ENCODE data around the gene CYP1A2.

DNA sequence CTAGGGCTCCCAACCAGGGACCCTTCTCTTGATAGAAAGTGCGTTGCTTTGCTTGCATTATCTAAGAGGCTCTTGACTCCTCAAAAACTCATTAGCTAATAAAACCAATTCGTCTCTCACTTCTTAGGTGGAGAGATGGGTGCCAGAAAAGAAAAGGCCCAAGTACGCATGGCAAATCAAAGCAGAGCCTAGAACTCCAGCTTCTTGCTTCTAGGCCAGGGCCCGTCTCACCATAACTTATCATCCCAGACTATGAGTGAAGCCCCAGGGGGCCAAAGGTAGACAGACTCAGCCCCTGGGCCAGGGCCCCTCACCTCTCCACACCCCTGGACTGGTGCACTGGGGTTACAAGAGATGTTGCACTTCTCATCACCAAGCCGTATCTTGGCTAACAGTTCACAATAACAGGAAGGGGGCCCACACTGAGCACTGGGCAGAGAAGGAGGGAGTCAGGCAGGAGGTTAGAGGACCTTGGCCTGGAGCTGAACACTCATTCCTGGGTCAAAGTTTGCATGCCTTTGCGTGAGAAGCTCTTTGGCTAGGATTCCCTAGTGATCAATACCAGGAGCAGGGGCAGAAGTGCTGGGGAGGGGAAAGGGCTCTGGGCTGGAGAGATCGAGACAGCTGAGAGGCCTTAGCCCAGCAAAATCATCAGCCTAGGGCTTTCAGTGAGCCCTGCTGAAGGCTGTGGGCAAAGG lies 17.9 kb upstream of the CYP1A2 start:
- TF ChIP-seq, protein P1, sequence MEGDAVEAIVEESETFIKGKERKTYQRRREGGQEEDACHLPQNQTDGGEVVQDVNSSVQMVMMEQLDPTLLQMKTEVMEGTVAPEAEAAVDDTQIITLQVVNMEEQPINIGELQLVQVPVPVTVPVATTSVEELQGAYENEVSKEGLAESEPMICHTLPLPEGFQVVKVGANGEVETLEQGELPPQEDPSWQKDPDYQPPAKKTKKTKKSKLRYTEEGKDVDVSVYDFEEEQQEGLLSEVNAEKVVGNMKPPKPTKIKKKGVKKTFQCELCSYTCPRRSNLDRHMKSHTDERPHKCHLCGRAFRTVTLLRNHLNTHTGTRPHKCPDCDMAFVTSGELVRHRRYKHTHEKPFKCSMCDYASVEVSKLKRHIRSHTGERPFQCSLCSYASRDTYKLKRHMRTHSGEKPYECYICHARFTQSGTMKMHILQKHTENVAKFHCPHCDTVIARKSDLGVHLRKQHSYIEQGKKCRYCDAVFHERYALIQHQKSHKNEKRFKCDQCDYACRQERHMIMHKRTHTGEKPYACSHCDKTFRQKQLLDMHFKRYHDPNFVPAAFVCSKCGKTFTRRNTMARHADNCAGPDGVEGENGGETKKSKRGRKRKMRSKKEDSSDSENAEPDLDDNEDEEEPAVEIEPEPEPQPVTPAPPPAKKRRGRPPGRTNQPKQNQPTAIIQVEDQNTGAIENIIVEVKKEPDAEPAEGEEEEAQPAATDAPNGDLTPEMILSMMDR (conservative IDR thresholded peaks at IDR 0.05; ENCODE audit: low read length): no peak
- TF ChIP-seq EZH2phosphoT487 (IDR thresholded peaks at IDR 0.05; ENCODE audit: borderline replicate concordance, low read depth, low read length): no peak

All from OCI-LY7 (cell line).